ENCODE results near the gene GPR142. TPM values are rescaled to one million over a fixed set of nuclear protein-coding genes. Genes with fewer than 3 reads are reported as not detected.

GPR142 gene
- polyA plus RNA-seq, 1 of the 3 experiments (the other 2 are of a cell fraction): not detected

DNA sequence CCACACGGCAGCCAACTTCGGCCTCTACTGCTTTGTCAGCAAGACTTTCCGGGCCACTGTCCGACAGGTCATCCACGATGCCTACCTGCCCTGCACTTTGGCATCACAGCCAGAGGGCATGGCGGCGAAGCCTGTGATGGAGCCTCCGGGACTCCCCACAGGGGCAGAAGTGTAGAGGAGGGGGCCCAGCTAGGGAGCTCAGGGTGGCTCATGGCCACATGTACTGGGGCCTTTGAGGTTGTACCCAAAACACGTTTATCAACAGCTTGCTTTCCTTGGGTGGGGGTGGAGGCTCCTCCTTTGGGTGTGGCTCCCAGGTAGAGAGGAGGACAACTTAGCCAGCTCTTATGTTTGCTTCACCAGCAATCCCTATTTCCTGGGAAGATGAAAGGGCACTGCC is 5.1 kb downstream of the GPR142 start:
- DNase-seq: no peak
- Histone ChIP-seq H3F3A (replicated peaks; ENCODE audit: insufficient read depth) (no peaks in the 10 kb centered on the region), H3K4me2 (no peak overlapping the region), H3K9ac (no peak overlapping the region), H2AFZ (ENCODE audit: low read depth) (no peak overlapping the region), H3K4me3 (ENCODE audit: low read depth in 2 of 2, low read length in 1 of 2) (no peak overlapping the region), H3K79me2 (ENCODE audit: insufficient read depth) (no peaks in the 10 kb centered on the region), H3K27me3 (ENCODE audit: insufficient read depth) (no peaks in the 10 kb centered on the region), H3K9me3 (no peaks in the 10 kb centered on the region), H3K4me1 (ENCODE audit: control insufficient read depth in 1 of 2, insufficient read depth in 2 of 2, low read depth in 1 of 2, low read length in 1 of 2) (peaks cover 0 to 5% of the 10 kb centered on the region in 2 experiments; a peak in 1 of 4 replicates), H3K36me3 (replicated peaks in 1 of 2; ENCODE audit: control insufficient read depth in 1 of 2, insufficient read depth in 2 of 2, low read length in 1 of 2) (no peaks in the 10 kb centered on the region), H3K9me2 (no peaks in the 10 kb centered on the region), H4K20me1 (ENCODE audit: insufficient read depth) (no peaks in the 10 kb centered on the region), H3K27ac (ENCODE audit: low read depth in 2 of 2, low read length in 1 of 2) (no peak overlapping the region)
- ChIA-PET POLR2A (no interaction called here), CTCF (interaction anchor here (1.3 to 2.0 kb wide), 2 partner anchors 20 to 111 kb away, joined by 3 to 6 read pairs; no protein-coding TSS in a partner anchor)
- TF ChIP-seq GATA2 (CRISPR knock-in tag; IDR thresholded peaks at IDR 0.05) (no peak), FOSL2 (IDR thresholded peaks at IDR 0.05; ENCODE audit: borderline replicate concordance, low read depth) (no peak), ELF1 (IDR thresholded peaks at IDR 0.05) (no peak)
- 64% methylated on average over 9 of the region's 9 CpGs for WGBS (ENCODE audit: low lambda C conversion rate)

DNA sequence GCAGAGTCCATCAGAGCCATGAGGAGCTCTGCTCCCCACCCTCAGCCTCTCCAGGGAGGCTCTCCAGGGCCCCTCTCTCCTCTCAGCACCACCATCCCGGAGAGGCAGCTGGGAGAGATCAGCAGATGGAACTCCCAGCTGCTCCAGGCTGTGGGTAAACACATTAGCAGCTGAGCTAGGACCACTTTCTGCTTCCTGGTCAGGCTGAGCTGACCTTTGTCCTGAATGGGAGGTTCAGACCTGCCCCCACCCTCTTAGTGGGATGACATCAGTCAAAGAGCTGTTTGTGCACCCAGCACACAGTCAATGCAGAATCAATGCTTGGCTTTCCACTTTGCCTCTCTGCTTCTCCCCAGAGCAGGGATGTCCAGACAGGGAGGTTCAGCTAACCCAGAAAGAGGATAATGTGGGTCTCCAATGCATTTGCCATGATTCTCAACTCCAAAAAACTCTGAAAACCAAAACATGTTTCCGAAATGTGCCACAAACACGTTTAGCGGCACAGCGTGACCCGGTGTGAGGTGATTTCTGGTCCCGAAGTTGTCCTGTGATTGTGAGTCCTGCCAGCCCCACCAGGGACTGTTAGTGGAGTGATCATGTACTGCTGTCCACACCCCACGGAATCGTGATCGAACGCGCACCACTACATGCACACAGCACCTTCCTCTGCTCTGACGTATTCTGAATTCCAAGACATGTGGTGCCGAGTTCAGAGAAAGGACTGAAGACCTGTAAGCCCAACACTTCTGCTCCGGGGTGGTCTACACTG is 6.7 kb downstream of the GPR142 start:
- Histone ChIP-seq H3K4me3 (ENCODE audit: low read depth in 2 of 2, low read length in 1 of 2) (no peak overlapping the region), H3K4me2 (no peak overlapping the region), H2AFZ (ENCODE audit: low read depth) (no peak overlapping the region), H3K27ac (ENCODE audit: low read depth in 2 of 2, low read length in 1 of 2) (no peak overlapping the region), H3K79me2 (ENCODE audit: insufficient read depth) (no peaks in the 10 kb centered on the region), H3K4me1 (ENCODE audit: control insufficient read depth in 1 of 2, insufficient read depth in 2 of 2, low read depth in 1 of 2, low read length in 1 of 2) (no peaks in the 10 kb centered on the region), H4K20me1 (ENCODE audit: insufficient read depth) (no peaks in the 10 kb centered on the region), H3F3A (replicated peaks; ENCODE audit: insufficient read depth) (no peaks in the 10 kb centered on the region), H3K36me3 (replicated peaks in 1 of 2; ENCODE audit: control insufficient read depth in 1 of 2, insufficient read depth in 2 of 2, low read length in 1 of 2) (no peaks in the 10 kb centered on the region), H3K9me2 (no peaks in the 10 kb centered on the region), H3K9ac (no peak overlapping the region), H3K9me3 (no peaks in the 10 kb centered on the region), H3K27me3 (ENCODE audit: insufficient read depth) (no peaks in the 10 kb centered on the region)
- 47% methylated on average over 15 of the region's 15 CpGs for WGBS (ENCODE audit: low lambda C conversion rate)
- TF ChIP-seq TEAD4 (IDR thresholded peaks at IDR 0.05; ENCODE audit: borderline replicate concordance, insufficient read depth) (no peak), FOSL2 (IDR thresholded peaks at IDR 0.05; ENCODE audit: borderline replicate concordance, low read depth) (no peak), CHD2 (IDR thresholded peaks at IDR 0.05; ENCODE audit: low read length, partially characterized antibody) (no peak), FOXJ3 (CRISPR knock-in tag; IDR thresholded peaks at IDR 0.05) (no peak), RCOR1 (IDR thresholded peaks at IDR 0.05; ENCODE audit: low read length) (no peak), YY1 (IDR thresholded peaks at IDR 0.05; ENCODE audit: low read depth) (no peak), TCF12 (IDR thresholded peaks at IDR 0.05) (no peak), MEF2A (IDR thresholded peaks at IDR 0.05; ENCODE audit: borderline replicate concordance, low read depth) (no peak)
- TF ChIP-seq, protein P1, sequence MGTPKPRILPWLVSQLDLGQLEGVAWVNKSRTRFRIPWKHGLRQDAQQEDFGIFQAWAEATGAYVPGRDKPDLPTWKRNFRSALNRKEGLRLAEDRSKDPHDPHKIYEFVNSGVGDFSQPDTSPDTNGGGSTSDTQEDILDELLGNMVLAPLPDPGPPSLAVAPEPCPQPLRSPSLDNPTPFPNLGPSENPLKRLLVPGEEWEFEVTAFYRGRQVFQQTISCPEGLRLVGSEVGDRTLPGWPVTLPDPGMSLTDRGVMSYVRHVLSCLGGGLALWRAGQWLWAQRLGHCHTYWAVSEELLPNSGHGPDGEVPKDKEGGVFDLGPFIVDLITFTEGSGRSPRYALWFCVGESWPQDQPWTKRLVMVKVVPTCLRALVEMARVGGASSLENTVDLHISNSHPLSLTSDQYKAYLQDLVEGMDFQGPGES (IDR thresholded peaks at IDR 0.05; ENCODE audit: low read depth, low read length): no peak
- TF ChIP-seq, protein P2, sequence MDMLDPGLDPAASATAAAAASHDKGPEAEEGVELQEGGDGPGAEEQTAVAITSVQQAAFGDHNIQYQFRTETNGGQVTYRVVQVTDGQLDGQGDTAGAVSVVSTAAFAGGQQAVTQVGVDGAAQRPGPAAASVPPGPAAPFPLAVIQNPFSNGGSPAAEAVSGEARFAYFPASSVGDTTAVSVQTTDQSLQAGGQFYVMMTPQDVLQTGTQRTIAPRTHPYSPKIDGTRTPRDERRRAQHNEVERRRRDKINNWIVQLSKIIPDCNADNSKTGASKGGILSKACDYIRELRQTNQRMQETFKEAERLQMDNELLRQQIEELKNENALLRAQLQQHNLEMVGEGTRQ (IDR thresholded peaks at IDR 0.05; ENCODE audit: borderline replicate concordance, low read depth, low read length): no peak
- DNase-seq: no peak
- ChIA-PET CTCF (interaction anchor here (0.6 to 2.0 kb wide), 12 partner anchors 11 to 159 kb away, joined by 3 to 9 read pairs (median 3); partner anchors contain the start of gene BTBD17), POLR2A (interaction anchor here (0.6 kb wide), 1 partner anchor 67 kb away, joined by 3 read pairs; no protein-coding TSS in a partner anchor)

Measured in SK-N-SH (cell line).